SKM-1 treated with dmso at 0.1 percent for 144 hours (cell line): ENCODE measurements around the gene PCAT6.

Source experiments
- DNase-seq: peaks from one replicate; lab custom pipeline; 2025; ENCODE audit not compliant: unreplicated experiment; lab: John Stamatoyannopoulos, UW

Gene PCAT6

GRCh38 chr1:202844259-202844658 is 33.5 kb downstream of the PCAT6 start:
- DNase-seq = no peak

GRCh38 chr1:202844935-202845334 is 34.2 kb downstream of the PCAT6 start:
- DNase-seq = no peak

GRCh38 chr1:202848191-202848542 is 37.4 kb downstream of the PCAT6 start:
- no peak for DNase-seq

- no peak for DNase-seq
Observed at GRCh38 chr1:202850593-202851362, 40.0 kb downstream of the PCAT6 start.

GRCh38 chr1:202852163-202852904 is 41.6 kb downstream of the PCAT6 start:
- DNase-seq = peak; percentile 45

- no peak for DNase-seq
Observed at GRCh38 chr1:202854787-202855186, 44.0 kb downstream of the PCAT6 start.

- peak; percentile 81 for DNase-seq
Observed at GRCh38 chr1:202856014-202856413, 45.3 kb downstream of the PCAT6 start.

- DNase-seq = no peak
Observed at GRCh38 chr1:202857136-202857610, 46.4 kb downstream of the PCAT6 start.

- DNase-seq = peak; percentile 92
Observed at GRCh38 chr1:202858331-202858730, 47.6 kb downstream of the PCAT6 start.

GRCh38 chr1:202858789-202859414 is 48.1 kb downstream of the PCAT6 start:
- no peak for DNase-seq

- peak; percentile 27 for DNase-seq
Observed at GRCh38 chr1:202860744-202861419, 50.1 kb downstream of the PCAT6 start.
